Esophagus squamous epithelium (tissue), 5 donors: ENCODE measurements around the gene KRT1. TPM values are rescaled to one million over a fixed set of nuclear protein-coding genes. Genes with fewer than 3 reads are reported as not detected.
A peak's percentile ranks its signal among the peaks of the same experiment; 100 is the strongest.

Experiments used
- DNase-seq: peaks from one replicate; lab custom pipeline; 2025; lab: John Stamatoyannopoulos, UW
- H3K27ac ChIP-seq, 4 donors: fragments of 200-600 bp; sonication (generic); one replicate each; pipeline ENCODE4 v1.5.1; 2016 to 2019; ENCODE audit warnings: mild to moderate bottlenecking in 1 of 4
- H3K27me3 ChIP-seq, 4 donors: fragments of 200-600 bp; sonication (generic); 1 replicate in 3 of 4; 2 replicates in 1 of 4; pipeline versions ENCODE4 v1.5.1 to v1.6.0; 2017 to 2021; ENCODE audit warnings: antibody characterized with exemption in 1 of 4
- H3K36me3 ChIP-seq, 3 donors: fragments of 200-600 bp; sonication (generic); one replicate each; pipeline ENCODE4 v1.5.1; 2016 to 2019
- H3K4me1 ChIP-seq, 3 donors: fragments of 200-600 bp; sonication (generic); one replicate each; pipeline ENCODE4 v1.5.1; 2017 to 2019
- H3K4me3 ChIP-seq, 4 donors: fragments of 200-600 bp; sonication (generic); 1 replicate in 3 of 4; 2 replicates in 1 of 4; pipeline ENCODE4 v1.5.1; 2016 to 2019; ENCODE audit warnings: mild to moderate bottlenecking in 2 of 4, moderate library complexity in 1 of 4
- H3K9me3 ChIP-seq, 3 donors: fragments of 200-600 bp; sonication (generic); one replicate each; pipeline ENCODE4 v1.5.1; 2016 to 2019
- CTCF ChIP-seq, 6 experiments: fragments of 450-650 bp in 4 of 6; fragments of 200-600 bp in 2 of 6; sonication (generic) in 2 of 6; IDR thresholded peaks; one replicate each; pipeline ENCODE4 v1.5.1; 2016 to 2019; ENCODE audit warnings: antibody characterized with exemption in 6 of 6, mild to moderate bottlenecking in 4 of 6, moderate library complexity in 4 of 6
- POLR2A ChIP-seq, 4 donors: fragments of 450-650 bp; IDR thresholded peaks; one replicate each; pipeline ENCODE4 v1.6.1; 2017; ENCODE audit warnings: antibody characterized with exemption in 4 of 4, mild to moderate bottlenecking in 4 of 4, moderate library complexity in 3 of 4
- WGBS, 2 donors: methylation state at CpG; one replicate each; pipeline ENCODE4 v1.1.5; 2018; 5-methylcytosine and 5-hydroxymethylcytosine counted together
- intact Hi-C: fragments of 100-400 bp; cut with DNase I; formaldehyde crosslinking; loops from one replicate; pipeline ENCODE4 v1.15.0; 2022
- total RNA-seq, 4 donors: library from RNA; depleted of rRNA; stranded (reverse); fragments of >200 nt; gene quantifications; one replicate each; pipeline ENCODE4 v1.1.0, GENCODE V29; 2016
- donor health status: DM: yes; HTN: yes; CAD: no.

Gene KRT1
- total RNA-seq, 4 donors from 2014 or later, result 0.19 to 43.7 (median 2.4) TPM

- Histone ChIP-seq H3K9me3 (no peaks in the 10 kb centered on the region), H3K27ac (no peak overlapping the region), H3K4me1 (peaks cover 10 to 35% (median 15%) of the 10 kb centered on the region in 3 donors), H3K27me3 (peaks cover 0 to 72% (median 0%) of the 10 kb centered on the region in 4 donors), H3K4me3 (no peak overlapping the region), H3K36me3 (no peaks in the 10 kb centered on the region)
- intact Hi-C loops, result no loop called here
- TF ChIP-seq POLR2A (IDR thresholded peaks at IDR 0.05) (no peak), CTCF (IDR thresholded peaks at IDR 0.05) (no peak)
- no peak for DNase-seq
- WGBS, 2 donors, result 52 to 60% methylated on average over 1 to 2 of the region's 2 CpGs
Observed at GRCh38 chr12:52691841-52692150, 11.6 kb upstream of the KRT1 start.

GRCh38 chr12:52691076-52691840, 11.1 kb upstream of the KRT1 start:
- H3K27me3 ChIP-seq, result peaks cover 0 to 78% (median 0%) of the 10 kb centered on the region in 4 donors
- intact Hi-C loops, result no loop called here
- WGBS, 2 donors, result 6 to 7% methylated on average over 11 to 32 of the region's 45 CpGs
- peak overlapping the region; percentile 9 to 57 (median 28) for H3K4me3 ChIP-seq
- H3K4me1 ChIP-seq, result peaks cover 10 to 41% (median 15%) of the 10 kb centered on the region in 3 donors
- no peaks in the 10 kb centered on the region for H3K36me3 ChIP-seq
- no peak overlapping the region for H3K27ac ChIP-seq
- no peaks in the 10 kb centered on the region for H3K9me3 ChIP-seq
- no peak for DNase-seq
- TF ChIP-seq POLR2A (IDR thresholded peaks at IDR 0.05) (no peak), CTCF (IDR thresholded peaks at IDR 0.05) (no peak)

GRCh38 chr12:52690351-52691075, 10.3 kb upstream of the KRT1 start:
- intact Hi-C loops, result no loop called here
- Histone ChIP-seq H3K4me3 (peak overlapping the region in 3 of 4 donors; percentile 18 to 57 (median 38)), H3K27ac (no peak overlapping the region), H3K9me3 (no peaks in the 10 kb centered on the region), H3K4me1 (peaks cover 10 to 48% (median 15%) of the 10 kb centered on the region in 3 donors), H3K27me3 (peaks cover 0 to 81% (median 0%) of the 10 kb centered on the region in 4 donors), H3K36me3 (no peaks in the 10 kb centered on the region)
- DNase-seq, result no peak
- WGBS, 2 donors, result 65 to 76% methylated on average over 5 to 8 of the region's 8 CpGs
- TF ChIP-seq CTCF (IDR thresholded peaks at IDR 0.05) (no peak), POLR2A (IDR thresholded peaks at IDR 0.05) (no peak)

- peaks cover 0 to 79% (median 0%) of the 10 kb centered on the region in 4 donors for H3K27me3 ChIP-seq
- TF ChIP-seq CTCF (IDR thresholded peaks at IDR 0.05), result no peak
- TF ChIP-seq POLR2A (IDR thresholded peaks at IDR 0.05), result no peak
- DNase-seq, result no peak
- no peak overlapping the region for H3K27ac ChIP-seq
- intact Hi-C loops, result no loop called here
- no peaks in the 10 kb centered on the region for H3K9me3 ChIP-seq
- 90% methylated on average over 1 of the region's 1 CpG; no CpG with 5 or more reads in 1 of the 2 donors for WGBS, 2 donors
- H3K4me1 ChIP-seq, result peaks cover 10 to 49% (median 15%) of the 10 kb centered on the region in 3 donors
- H3K4me3 ChIP-seq, result no peak overlapping the region
- no peaks in the 10 kb centered on the region for H3K36me3 ChIP-seq
Observed at GRCh38 chr12:52689936-52690335, 9.7 kb upstream of the KRT1 start.

GRCh38 chr12:52689239-52689638, 9.0 kb upstream of the KRT1 start:
- no peak for DNase-seq
- H3K4me3 ChIP-seq, result no peak overlapping the region
- TF ChIP-seq CTCF (IDR thresholded peaks at IDR 0.05) (no peak), POLR2A (IDR thresholded peaks at IDR 0.05) (no peak)
- peaks cover 0 to 79% (median 0%) of the 10 kb centered on the region in 4 donors for H3K27me3 ChIP-seq
- H3K9me3 ChIP-seq, result no peaks in the 10 kb centered on the region
- no peak overlapping the region for H3K27ac ChIP-seq
- no peaks in the 10 kb centered on the region for H3K36me3 ChIP-seq
- peaks cover 11 to 55% (median 15%) of the 10 kb centered on the region in 3 donors for H3K4me1 ChIP-seq
- intact Hi-C loops, result no loop called here
